HG03039 (cell line): ENCODE measurements around the gene MED16.

Source experiments
- ATAC-seq: cut with Tn5 transposase; IDR thresholded peaks from one replicate; pipeline ENCODE4 v1.9.1; 2021; ENCODE audit warnings: mild to moderate bottlenecking, moderate library complexity; ENCODE audit not compliant: unreplicated experiment

Gene MED16, protein sequence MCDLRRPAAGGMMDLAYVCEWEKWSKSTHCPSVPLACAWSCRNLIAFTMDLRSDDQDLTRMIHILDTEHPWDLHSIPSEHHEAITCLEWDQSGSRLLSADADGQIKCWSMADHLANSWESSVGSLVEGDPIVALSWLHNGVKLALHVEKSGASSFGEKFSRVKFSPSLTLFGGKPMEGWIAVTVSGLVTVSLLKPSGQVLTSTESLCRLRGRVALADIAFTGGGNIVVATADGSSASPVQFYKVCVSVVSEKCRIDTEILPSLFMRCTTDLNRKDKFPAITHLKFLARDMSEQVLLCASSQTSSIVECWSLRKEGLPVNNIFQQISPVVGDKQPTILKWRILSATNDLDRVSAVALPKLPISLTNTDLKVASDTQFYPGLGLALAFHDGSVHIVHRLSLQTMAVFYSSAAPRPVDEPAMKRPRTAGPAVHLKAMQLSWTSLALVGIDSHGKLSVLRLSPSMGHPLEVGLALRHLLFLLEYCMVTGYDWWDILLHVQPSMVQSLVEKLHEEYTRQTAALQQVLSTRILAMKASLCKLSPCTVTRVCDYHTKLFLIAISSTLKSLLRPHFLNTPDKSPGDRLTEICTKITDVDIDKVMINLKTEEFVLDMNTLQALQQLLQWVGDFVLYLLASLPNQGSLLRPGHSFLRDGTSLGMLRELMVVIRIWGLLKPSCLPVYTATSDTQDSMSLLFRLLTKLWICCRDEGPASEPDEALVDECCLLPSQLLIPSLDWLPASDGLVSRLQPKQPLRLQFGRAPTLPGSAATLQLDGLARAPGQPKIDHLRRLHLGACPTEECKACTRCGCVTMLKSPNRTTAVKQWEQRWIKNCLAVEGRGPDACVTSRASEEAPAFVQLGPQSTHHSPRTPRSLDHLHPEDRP

DNA sequence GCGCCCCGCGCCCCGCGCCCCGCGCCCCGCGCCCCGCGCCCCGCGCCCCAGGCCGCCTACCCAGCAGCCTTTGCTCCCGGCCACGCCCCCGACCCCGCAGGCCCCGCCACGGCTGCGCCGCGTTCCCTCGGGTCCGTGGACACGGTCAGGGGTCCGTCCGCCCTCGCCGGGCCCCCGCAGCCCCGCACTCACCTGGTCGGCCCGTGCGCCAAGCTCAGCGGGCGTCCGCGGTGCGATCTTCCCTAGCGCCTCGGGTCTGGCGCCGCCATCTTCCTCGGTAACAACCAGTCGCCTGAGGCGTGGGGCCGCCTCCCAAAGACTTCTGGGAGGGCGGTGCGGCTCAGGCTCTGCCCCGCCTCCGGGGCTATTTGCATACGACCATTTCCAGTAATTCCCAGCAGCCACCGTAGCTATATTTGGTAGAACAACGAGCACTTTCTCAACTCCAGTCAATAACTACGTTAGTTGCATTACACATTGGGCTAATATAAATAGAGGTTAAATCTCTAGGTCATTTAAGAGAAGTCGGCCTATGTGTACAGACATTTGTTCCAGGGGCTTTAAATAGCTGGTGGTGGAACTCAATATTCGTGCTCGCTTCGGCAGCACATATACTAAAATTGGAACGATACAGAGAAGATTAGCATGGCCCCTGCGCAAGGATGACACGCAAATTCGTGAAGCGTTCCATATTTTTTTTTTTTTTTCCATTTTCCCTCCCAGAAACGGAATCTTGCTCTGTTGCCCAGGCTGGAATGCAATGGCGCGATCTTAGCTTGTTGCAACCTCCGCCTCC lies at the start of gene MED16, which contains the start of gene RNU6-9:
MED16 (minus strand) TSS at position 294 of the 796 bp plus-strand sequence. CDS start 2,056 bp downstream, outside the sequence.
RNU6-9 (plus strand) TSS at position 591 of the 796 bp plus-strand sequence.
- peak; percentile 77 for ATAC-seq

DNA sequence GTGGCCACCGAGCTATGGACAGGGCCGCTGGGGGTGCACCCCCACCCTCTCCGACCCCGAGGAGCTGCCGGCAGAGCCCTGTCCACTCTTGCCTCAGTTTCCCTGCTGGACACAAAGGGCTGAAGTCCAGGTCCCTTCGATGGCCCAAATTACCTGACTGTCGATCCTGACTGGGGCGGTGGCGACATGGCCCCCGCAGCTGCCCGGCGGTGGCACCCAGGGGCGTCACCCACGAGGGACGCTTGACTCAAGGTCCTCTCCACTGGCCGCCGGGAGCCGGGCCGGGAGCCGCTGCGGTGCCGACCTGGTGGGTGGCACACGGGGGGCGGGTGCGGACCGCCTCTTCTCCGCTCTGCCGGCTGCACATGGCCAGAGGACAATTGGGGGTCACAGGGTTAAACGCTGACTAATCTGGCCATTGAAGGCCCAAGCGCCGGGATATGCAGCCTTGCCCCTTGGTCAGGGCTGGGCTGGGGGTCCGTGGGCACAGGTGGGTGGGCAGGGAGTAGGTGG lies 49.2 kb upstream of the MED16 start:
- ATAC-seq: no peak

DNA sequence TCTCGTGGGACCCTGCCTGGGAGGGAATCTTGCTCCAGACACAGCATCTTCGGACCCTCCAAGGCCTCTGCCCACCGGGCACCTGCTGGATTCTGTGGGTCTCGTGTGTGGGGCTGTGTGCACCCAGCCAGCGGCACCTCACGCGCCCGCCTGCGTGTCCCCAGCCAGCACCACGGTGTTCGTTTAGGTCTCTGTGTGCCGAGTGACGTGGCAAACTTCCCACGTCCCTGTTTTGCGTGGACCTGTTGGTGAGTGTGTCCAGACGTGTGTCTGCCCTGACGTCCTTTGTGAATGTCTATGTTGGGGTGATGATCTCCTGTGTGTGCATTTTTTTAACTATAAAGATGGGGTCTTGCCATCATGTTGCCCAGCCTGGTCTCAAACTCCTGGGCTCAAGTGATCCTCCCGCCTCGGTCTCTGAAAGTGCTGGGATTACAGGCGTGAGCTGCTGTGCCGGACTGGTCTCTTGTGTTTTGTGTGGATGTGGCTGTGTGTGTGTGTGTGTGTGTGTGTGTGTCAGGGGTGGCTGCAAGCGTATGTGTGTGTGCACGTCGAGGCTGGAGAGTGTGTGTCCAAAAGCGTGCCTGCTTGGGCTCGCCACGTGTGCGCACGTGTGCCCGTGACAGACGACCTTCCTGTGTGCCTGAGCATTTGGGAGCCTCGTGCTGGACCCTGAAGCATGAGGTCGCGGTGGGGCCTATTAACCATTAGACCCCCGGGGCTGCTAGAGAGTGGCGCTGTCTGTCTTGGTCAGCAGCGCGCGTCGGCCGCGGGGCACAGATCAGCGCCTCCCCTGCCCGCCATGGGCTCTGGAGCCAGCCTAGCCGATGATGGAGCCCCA lies 48.5 kb upstream of the MED16 start:
- no peak for ATAC-seq

DNA sequence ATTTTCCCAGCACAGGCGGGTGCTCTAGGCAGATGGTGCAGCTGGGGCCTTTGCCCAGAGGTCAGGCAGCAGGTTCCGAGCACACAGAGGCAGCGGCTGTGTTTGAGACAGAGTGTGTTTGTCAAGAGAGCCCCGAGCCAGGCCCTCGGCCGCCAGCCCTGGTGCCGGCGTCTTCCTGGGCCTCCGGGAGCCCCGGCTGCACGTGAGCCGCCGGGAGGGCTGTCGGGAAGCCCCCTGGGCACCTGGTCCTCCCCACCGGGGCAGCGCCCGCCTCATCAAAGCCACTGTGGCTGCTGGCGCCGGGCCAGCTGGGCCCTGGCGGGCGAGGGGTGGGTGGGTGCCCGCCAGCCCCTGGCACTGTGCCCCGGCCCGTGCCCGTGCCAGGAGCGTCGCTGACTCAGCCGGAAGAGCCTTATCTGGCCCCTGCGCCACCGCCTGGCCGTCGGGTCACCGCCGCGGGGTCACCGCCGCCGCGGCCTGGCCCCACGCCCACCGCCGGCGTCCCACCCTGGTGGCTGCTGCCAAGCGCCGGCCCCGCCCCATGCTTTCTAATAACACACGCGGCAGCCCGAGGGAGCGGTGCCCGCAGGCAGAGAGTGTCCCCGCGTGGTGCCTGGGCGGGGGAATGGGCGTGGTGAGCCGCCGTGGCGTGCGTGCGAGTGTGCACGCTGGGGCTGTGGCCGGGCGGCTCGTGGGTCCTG lies 47.8 kb upstream of the MED16 start:
- no peak for ATAC-seq

DNA sequence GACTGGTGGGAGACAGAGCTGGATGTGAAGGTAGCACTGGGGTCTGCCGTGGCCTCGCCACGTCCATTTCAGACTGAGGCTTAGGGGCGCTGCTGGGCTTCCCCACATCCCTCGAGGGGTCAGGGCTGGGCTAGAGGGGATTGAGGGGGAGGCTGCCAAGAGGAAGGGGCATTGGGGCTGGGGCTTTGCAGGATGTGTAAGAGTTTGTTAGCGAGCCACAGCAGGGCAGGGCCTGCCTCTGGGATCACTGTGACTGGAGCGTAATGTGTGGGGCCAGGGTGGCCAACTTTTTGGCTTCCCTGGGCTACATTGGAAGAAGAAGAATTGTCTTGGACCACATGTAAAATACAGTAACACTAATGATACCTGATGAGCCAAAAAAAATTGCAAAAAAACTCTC lies 46.9 kb upstream of the MED16 start:
- no peak for ATAC-seq

DNA sequence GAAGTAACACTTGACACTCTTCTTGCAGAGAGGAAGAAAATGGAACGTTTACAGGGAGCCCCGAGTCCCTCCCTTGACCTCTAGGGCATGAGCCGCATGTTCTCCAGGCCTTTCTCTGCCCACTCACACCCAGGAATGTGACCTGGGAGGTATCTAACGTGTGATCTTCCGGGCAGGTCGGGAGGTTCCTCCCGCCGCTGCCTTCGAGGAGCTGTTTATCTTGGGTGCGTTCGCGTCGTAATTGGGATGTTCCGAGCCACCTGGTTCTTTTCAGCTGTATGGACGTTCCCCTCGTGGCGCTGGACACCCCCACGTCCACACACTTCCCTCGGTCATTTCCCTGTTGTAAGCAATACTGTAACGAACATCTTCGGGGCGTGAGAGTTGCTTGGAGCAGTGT lies 46.5 kb upstream of the MED16 start:
- ATAC-seq: no peak

DNA sequence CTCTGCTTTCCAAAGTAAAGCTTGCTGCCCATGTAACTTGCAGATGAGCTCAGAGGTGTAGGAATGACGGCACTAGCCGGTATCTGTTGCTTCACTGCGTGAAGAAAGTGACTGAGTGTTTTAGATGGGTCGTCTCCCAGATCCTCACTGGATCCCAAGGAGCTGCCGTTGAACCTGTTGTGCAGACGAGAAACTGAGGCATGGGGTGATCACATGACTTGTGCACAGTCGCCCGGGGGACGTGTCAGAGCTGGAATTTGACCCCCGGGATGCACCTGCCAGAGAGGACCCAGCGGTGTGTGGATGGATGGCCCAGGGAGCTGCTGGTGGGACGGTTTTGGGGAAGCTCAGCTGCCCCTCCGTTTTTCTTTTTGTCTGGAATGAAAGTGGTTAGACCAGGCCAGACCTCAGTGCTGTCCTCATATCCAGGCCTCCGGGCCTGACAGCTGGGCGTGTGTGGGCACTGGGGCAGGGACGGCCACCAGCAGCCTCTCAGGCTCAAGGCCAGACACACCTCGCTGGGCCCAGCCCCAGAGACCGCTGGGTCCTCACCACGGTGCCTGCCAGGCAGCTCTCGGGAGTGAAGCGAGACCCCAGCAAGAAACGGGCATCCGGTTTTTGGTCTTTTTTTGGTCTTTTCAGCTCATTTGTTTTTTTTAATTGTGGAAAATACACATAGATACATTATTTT lies 45.4 kb upstream of the MED16 start:
- no peak for ATAC-seq

DNA sequence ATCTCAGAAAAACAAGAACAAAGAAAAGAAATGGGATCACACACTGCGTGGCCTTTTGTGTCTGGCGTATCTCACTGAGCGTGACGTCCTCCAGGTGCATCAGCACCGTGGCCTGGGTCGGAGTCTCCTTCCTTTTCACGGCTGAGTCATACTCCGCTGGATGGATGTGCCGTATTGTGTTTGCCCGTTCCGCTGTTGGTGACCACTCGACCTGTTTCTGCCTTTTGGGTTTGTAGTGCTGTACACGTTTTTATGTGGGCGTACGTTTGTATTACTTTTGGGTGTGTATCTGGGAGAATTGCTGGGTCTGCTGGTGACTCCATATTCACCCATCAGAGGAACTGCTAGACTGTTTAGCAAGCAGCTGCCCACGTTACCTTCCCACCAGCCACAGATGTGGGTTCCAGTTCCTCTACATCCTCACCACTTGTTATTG lies 44.3 kb upstream of the MED16 start:
- no peak for ATAC-seq

DNA sequence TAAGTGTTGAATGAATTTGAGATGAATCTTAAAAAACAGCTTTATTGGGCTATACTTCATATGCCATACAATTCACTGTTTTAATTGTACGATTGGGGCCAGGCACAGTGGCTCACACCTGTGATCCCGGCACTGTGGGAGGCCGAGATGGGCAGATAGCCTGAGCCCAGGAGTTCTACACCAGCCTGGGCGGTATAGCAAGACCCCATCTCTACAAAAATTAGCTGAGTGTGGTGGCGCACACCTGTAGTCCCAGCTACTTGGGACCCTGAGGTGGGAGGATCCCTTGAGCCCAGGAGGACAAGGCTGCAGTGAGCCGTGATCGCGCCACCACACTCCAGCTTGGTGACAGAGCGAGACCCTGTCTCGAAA lies 43.2 kb upstream of the MED16 start:
- ATAC-seq: no peak

DNA sequence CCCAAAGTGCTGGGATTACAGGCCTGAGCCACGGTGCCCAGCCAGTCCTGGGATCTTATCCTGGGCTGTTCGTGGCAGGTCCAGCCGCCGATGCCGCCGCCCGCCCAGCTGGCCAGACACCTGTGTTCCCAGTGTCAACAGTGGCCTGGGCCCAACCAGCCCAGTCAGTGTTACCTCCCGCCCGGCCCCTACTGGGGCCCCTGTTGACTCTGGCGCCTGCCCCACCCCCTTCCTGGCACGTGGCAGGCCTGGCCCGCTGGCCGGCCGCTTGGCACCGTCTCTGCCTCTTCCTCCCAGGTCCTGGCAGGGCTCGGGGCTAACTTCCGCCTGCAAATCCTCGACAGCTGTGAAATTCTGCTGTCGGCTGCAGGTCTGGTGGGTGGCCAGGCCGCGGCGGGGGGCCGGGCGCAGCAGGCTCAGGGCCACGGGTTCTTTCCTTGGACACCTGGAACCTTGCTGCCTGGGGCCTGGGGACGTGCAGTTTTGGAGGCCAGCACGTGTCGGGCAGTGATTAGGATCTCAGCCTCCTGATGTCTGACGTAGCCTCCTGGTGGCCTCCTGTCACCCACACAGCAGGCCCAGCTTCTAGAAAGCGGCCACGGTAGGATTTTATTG lies 42.0 kb upstream of the MED16 start:
- no peak for ATAC-seq

DNA sequence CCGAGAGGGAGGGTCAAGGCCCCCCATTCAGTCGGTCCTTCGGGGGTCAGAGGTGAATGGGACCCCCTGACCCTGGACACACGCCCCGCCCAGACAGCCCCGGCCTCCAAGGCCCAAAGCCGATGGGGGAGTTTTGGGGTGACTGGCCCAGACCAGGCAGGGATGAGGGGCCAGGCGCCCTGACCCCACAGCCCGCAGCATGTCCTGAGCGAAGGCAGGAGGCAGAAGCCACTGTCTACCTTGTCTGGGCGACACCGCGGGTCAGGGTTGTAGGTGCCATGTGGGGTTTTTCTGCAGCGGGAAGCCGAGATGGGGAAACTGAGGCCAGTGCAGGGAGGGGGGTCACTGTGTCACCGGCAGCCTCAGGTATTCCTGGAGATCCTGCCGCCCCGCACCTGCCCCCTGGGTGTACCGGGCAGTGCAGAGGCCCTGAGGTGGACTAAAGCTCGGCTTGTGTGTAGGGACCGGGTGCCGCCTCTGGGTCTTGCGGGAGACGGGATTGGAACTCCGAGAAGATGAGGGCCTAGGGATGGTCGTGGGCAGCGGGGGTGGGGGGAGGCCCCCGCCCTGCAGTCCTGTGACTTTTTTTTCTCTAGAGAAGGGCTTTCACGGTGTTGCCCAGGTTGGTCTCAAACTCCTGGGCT lies 41.3 kb upstream of the MED16 start:
- ATAC-seq: no peak

DNA sequence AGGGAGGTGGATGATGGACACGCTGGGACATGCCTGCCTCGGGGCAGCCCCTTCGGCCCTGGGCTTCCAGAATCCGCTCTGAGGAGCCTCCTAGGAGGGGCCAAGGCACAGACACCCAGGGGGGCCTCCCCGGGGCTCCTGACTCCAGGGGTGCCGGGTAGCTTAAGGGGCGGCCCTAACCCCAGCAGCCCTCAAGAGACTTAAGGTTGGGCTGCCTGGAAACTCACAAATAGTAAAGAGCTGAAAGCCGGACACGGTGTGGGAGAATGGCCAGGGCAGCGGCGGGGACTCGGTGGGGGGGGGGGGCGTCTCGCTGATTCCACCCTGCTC lies 40.5 kb upstream of the MED16 start:
- ATAC-seq: no peak

DNA sequence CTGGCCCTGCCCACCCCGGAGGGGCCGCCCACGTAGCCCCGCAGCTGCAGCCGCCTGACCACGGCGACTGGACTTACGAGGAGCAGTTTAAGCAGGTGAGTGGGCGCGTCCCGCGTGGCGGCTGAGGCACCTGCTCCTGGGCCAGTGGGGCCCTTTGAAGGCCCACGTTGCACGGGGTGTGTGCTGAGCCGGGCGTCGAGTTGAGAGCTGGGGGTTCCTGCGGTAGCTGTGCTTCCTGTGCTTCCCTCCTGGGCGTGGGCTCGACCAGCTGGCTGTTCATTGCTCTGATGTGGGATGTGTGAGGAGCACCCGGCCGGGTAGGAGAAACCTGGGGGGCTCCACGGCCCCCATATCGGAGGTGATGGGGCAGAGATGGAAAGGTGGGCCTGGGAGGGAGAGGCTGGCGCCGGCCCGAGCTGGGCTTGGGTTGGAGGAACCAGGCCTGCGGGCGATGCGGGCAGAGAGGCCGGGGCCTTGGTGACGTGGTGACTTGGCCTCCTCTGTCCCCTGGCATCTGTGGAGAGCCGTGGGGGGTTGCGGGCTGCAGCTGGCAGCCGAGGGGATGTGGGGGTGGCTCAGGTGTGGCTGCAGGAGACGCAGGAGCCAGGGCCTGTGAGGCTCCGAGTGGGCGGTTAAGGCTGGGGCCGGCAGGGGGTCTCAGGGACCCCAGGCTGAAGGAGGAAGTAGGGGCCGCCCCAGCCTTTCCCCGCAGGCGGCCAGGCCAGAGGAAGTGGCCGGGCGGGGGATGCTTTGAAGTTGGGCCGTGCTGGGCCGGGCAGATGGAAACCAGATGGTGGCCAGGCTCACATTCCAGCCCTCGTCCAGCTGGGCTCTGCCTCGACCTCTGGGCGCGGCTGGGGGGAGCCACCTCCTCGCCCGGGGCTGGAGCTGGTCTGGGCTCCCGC lies 39.9 kb upstream of the MED16 start:
- ATAC-seq: no peak

DNA sequence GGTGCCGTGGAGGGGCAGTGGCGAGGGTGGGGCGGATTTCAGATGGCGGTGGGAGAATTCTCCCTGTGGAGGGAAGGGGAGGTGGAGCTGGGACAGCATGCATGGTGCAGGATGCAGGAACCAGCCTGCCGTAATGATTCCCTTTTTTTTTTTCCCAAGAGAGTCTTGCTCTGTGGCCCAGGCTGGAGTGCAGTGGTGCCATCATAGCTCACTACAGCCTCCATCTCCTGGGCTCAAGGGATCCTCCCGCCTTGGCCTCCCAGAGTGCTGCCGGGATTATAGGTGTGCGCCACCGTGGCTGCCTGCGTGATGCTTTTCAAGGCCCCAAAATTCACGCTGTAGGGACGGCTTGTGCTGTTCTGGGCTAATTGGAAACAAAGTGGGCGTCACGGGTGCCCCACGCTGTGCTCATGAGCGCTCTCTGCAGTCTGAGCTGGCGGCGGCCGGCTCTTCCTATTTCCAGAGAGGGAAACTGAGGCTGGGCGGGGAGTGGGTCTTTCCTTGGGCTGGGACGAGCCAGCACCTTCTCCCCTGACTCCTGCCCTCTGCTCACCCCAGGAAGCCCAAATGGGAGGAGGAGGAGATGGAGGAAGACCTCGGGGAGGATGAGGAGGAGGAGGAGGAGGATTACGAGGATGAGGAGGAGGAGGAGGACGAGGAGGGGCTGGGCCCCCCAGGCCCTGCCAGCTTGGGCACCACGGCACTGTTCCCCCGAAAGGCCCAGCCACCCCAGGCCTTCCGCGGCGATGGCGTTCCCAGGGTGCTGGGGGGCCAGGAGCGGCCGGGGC lies 39.1 kb upstream of the MED16 start:
- no peak for ATAC-seq

DNA sequence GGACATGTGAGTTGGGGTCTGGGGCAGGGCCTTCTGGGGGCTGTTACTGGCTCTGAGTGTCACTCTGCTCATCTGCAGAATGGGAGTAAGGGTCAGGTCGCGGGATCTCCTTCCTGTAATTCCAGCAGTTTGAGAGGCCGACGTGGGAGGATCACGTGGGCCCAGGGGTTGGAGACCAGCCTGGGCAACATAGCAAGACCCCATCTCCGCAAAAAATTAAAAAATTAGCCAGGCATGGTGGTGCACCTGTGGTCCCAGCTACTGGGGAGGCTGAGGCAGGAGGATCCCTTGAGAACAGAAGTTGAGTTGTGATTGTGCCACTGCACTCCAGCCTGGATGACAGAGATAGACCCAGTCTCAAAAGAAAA lies 36.9 kb upstream of the MED16 start:
- ATAC-seq: no peak

DNA sequence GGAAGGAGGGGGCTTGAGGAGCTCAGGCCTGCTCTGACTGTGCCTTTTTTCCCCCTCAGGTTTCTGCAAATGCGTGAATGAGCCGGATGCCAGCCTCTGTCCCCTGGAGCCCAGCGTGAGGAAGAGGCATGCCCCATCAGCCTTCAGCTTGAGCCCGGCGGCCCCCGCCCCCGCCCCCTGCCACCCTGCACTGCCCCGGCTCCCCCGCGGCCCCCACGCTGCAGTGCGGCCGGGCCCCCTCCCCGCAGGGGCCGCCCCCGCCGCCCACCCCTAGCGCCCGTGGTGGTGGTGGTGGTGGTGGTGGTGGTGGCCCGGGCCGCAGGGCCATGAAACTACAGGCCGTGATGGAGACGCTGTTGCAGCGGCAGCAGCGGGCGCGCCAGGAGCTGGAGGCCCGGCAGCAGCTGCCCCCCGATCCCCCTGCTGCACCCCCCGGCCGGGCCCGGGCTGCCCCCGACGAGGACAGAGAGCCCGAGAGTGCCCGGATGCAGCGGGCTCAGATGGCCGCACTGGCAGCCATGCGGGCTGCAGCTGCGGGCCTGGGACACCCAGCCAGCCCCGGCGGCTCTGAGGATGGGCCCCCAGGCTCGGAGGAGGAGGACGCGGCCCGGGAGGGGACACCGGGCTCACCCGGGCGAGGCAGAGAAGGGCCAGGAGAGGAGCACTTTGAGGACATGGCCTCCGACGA lies 36.4 kb upstream of the MED16 start:
- ATAC-seq: no peak
